Activated CD8-positive, alpha-beta memory T cell treated with anti-CD3 and anti-CD28 coated beads, Interleukin-2, amount 50 U/mL, for 1 hour (primary cell): ENCODE results near the gene GALP.
"Not testable (repeated sequence)": the region's sequence is repeated elsewhere in the genome, so short reads cannot be mapped to it uniquely, and the experiment has no call there.

Experiments used
- DNase-seq: peaks from one replicate; pipeline ENCODE4 v3.0.0-alpha.2; 2020; ENCODE audit errors: extremely low read depth

GALP gene

GRCh38 chr19:56191115-56191514 lies 15.3 kb downstream of the GALP start:
- no peak for DNase-seq

- DNase-seq: no peak
Measured at GRCh38 chr19:56191711-56192110, 15.9 kb downstream of the GALP start.

GRCh38 chr19:56193981-56194640 lies 18.3 kb downstream of the GALP start:
- DNase-seq: no peak

GRCh38 chr19:56197646-56198045 lies 21.8 kb downstream of the GALP start, which contains the start of gene ZSCAN5B:
Gene ZSCAN5B (minus strand): TSS chr19:56197783. CDS start chr19:56193052, 4,731 bp downstream.
- DNase-seq: not testable (repeated sequence)

GRCh38 chr19:56199687-56200086 lies 23.9 kb downstream of the GALP start:
- DNase-seq: no peak

- DNase-seq: no peak
Measured at GRCh38 chr19:56201973-56202372, 26.2 kb downstream of the GALP start, which contains the start of gene ZSCAN5C. Gene ZSCAN5C (plus strand): TSS chr19:56202273. CDS start chr19:56205914, 3,641 bp downstream.

GRCh38 chr19:56207581-56207980 lies 31.8 kb downstream of the GALP start:
- DNase-seq: not testable (repeated sequence)

- DNase-seq: no peak
Measured at GRCh38 chr19:56209091-56209490, 33.3 kb downstream of the GALP start.

- not testable (repeated sequence) for DNase-seq
Measured at GRCh38 chr19:56210036-56210435, 34.2 kb downstream of the GALP start.

GRCh38 chr19:56211718-56212117 lies 35.9 kb downstream of the GALP start:
- DNase-seq: no peak

GRCh38 chr19:56217039-56217949 lies 41.5 kb downstream of the GALP start:
- DNase-seq: no peak

- no peak for DNase-seq
Measured at GRCh38 chr19:56218961-56219360, 43.2 kb downstream of the GALP start.

GRCh38 chr19:56221442-56221841 lies 45.6 kb downstream of the GALP start:
- not testable (repeated sequence) for DNase-seq

GRCh38 chr19:56221851-56222250 lies 46.0 kb downstream of the GALP start:
- no peak for DNase-seq

- no peak for DNase-seq
Measured at GRCh38 chr19:56222901-56223300, 47.1 kb downstream of the GALP start.

GRCh38 chr19:56223481-56223880 lies 47.7 kb downstream of the GALP start:
- DNase-seq: no peak
